Vagina (tissue), 2 donors: ENCODE results near the gene FGF12.

ENCODE experiments used
- CTCF ChIP-seq, 3 experiments: fragments of 450-650 bp in 2 of 3; fragments of 200-600 bp in 1 of 3; sonication (generic) in 1 of 3; IDR thresholded peaks; one replicate each; pipeline ENCODE4 v1.5.1; 2017 to 2019; ENCODE audit warnings: antibody characterized with exemption in 3 of 3, mild to moderate bottlenecking in 2 of 3, moderate library complexity in 2 of 3
- POLR2A ChIP-seq, 2 donors: fragments of 450-650 bp; IDR thresholded peaks; one replicate each; pipeline ENCODE4 v1.6.1; 2017; ENCODE audit warnings: antibody characterized with exemption in 2 of 2, mild to moderate bottlenecking in 2 of 2, moderate library complexity in 2 of 2
- POLR2AphosphoS5 ChIP-seq, 2 donors: sonication (generic); formaldehyde crosslinking; IDR thresholded peaks; one replicate each; pipeline ENCODE4 v1.9.0; 2017; ENCODE audit warnings: antibody characterized with exemption in 2 of 2, mild to moderate bottlenecking in 2 of 2, low read depth in 1 of 2; ENCODE audit not compliant: insufficient read depth in 1 of 2

DNA sequence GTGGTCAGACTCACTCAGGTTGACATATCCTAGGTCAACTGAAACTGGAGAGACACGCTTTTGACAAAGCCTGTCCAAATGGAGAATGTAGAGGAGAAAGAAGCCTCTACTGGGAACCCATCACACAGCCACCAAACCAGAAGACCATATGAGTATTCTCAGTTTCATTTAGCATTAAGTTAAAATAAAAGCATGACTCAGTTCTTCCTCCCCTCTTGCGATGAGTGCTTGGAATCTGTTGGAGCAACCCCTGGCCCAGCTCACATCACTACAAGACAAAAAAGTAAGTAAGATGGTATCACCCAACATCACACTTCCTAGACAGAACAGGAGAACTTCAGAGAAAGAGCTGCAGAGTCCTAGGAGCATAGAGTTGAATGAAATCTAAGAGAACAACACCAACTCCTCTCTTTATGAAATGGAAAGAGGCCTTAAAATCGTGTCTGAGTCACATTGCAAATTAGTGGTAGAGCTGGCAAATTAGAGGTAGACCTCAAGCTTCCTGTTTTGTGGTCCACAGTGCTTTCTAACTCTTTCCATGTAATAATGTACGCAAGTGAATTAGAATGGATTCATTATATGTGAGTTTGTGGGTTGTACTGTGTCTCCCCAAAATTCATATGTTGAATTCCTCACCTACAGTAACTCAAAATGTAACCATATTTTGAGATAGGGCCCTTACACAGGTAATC lies 51.2 kb downstream of the FGF12 start:
- no peak for TF ChIP-seq CTCF (IDR thresholded peaks at IDR 0.05)
- TF ChIP-seq POLR2AphosphoS5 (IDR thresholded peaks at IDR 0.05; ENCODE audit: insufficient read depth in 1 of 2, low read depth in 1 of 2), result no peak
- TF ChIP-seq POLR2A (IDR thresholded peaks at IDR 0.05), result no peak
